ENCODE data around the gene PTPN18.
"Not testable (repeated sequence)": the region's sequence is repeated elsewhere in the genome, so short reads cannot be mapped to it uniquely, and the experiment has no call there.

The PTPN18 gene

GRCh38 chr2:130382313-130382917, 26.6 kb downstream of the PTPN18 start:
- DNase-seq, result no peak

GRCh38 chr2:130385709-130386108, 29.9 kb downstream of the PTPN18 start:
- no peak for DNase-seq

- no peak for DNase-seq
Observed at GRCh38 chr2:130387071-130387400, 31.2 kb downstream of the PTPN18 start.

- DNase-seq, result no peak
Observed at GRCh38 chr2:130387804-130388203, 31.9 kb downstream of the PTPN18 start.

GRCh38 chr2:130388221-130388907, 32.5 kb downstream of the PTPN18 start:
- DNase-seq, result no peak

- DNase-seq, result no peak
Observed at GRCh38 chr2:130389358-130389757, 33.5 kb downstream of the PTPN18 start.

- DNase-seq, result no peak
Observed at GRCh38 chr2:130389783-130390182, 33.9 kb downstream of the PTPN18 start.

GRCh38 chr2:130390460-130391057, 34.7 kb downstream of the PTPN18 start:
- no peak for DNase-seq

- DNase-seq, result peak; percentile 73
Observed at GRCh38 chr2:130391058-130391871, 35.4 kb downstream of the PTPN18 start.

GRCh38 chr2:130391872-130392670, 36.2 kb downstream of the PTPN18 start:
- DNase-seq, result no peak

- DNase-seq, result no peak
Observed at GRCh38 chr2:130393318-130393910, 37.6 kb downstream of the PTPN18 start.

GRCh38 chr2:130406280-130406679, 50.4 kb downstream of the PTPN18 start:
- DNase-seq, result not testable (repeated sequence)

GRCh38 chr2:130416693-130417092, 60.8 kb downstream of the PTPN18 start:
- DNase-seq, result not testable (repeated sequence)

GRCh38 chr2:130418845-130419244, 63.0 kb downstream of the PTPN18 start:
- not testable (repeated sequence) for DNase-seq
